A673 (cell line): ENCODE results near the gene PLAC9. TPM values are rescaled to one million over a fixed set of nuclear protein-coding genes. Genes with fewer than 3 reads are reported as not detected.

Experiments
- BruUV-seq: library from RNA; stranded (reverse); fragments of 400-500 nt; replicated peaks from 2 replicates; lab custom pipeline; 2021; lab: Mats Ljungman, UMichigan
- CTCF ChIA-PET: fragments of 300-600 bp; sonication (Branson Sonifier 250); formaldehyde crosslinking; loops from one replicate; lab custom pipeline; 2022; ENCODE audit warnings: antibody characterized with exemption; lab: Charles Lee
- POLR2A ChIA-PET: fragments of 300-600 bp; sonication (Branson Sonifier 250); formaldehyde crosslinking; loops from one replicate; lab custom pipeline; 2022; ENCODE audit warnings: antibody characterized with exemption; ENCODE audit not compliant: low non-redundant PET; lab: Charles Lee
- DNase-seq: peaks from one replicate; pipeline ENCODE4 v3.0.0-alpha.2; 2015; ENCODE audit warnings: low spot score
- H3K27ac ChIP-seq: fragments of 200-600 bp; sonication (generic); 2 replicates; pipeline ENCODE4 v1.5.1; 2016; ENCODE audit warnings: mixed run types, low read depth, mild to moderate bottlenecking, mixed read lengths, antibody characterized with exemption, low read length; ENCODE audit not compliant: poor library complexity, severe bottlenecking
- H3K27me3 ChIP-seq: fragments of 200-600 bp; sonication (generic); replicated peaks from 2 replicates; pipeline ENCODE4 v1.6.1; 2017; ENCODE audit warnings: mixed run types, low read depth, mild to moderate bottlenecking, mixed read lengths, antibody characterized with exemption, low read length; ENCODE audit not compliant: insufficient read depth, poor library complexity
- H3K36me3 ChIP-seq: fragments of 200-600 bp; sonication (generic); 2 replicates; pipeline ENCODE4 v1.6.1; 2016; ENCODE audit warnings: mixed run types, mild to moderate bottlenecking, mixed read lengths, antibody characterized with exemption, low read length; ENCODE audit not compliant: insufficient read depth, poor library complexity, severe bottlenecking
- H3K4me1 ChIP-seq: fragments of 200-600 bp; sonication (generic); 2 replicates; pipeline ENCODE4 v1.6.1; 2017; ENCODE audit warnings: mixed run types, mild to moderate bottlenecking, mixed read lengths, antibody characterized with exemption, low read length; ENCODE audit not compliant: insufficient read depth, poor library complexity, severe bottlenecking
- H3K4me3 ChIP-seq: fragments of 200-600 bp; sonication (generic); 2 replicates; pipeline ENCODE4 v1.5.1; 2016; ENCODE audit warnings: low read depth, mixed run types, mild to moderate bottlenecking, mixed read lengths, low read length; ENCODE audit not compliant: poor library complexity, severe bottlenecking
- H3K9me3 ChIP-seq: fragments of 200-600 bp; sonication (generic); 2 replicates; pipeline ENCODE4 v1.6.1; 2016; ENCODE audit warnings: mixed run types, low read depth, mild to moderate bottlenecking, mixed read lengths, antibody characterized with exemption, low read length; ENCODE audit not compliant: poor library complexity, severe bottlenecking
- CTCF ChIP-seq: fragments of 300-800, 200-600 bp; sonication (generic); conservative IDR thresholded peaks from 2 replicates; pipeline ENCODE4 v1.5.1; 2017; ENCODE audit warnings: low read depth, mild to moderate bottlenecking, antibody characterized with exemption, low read length, moderate library complexity, mixed read lengths
- EZH2 ChIP-seq: fragments of 200-600 bp; sonication (generic); IDR thresholded peaks from 2 replicates; pipeline ENCODE4 v1.6.1; 2017; ENCODE audit warnings: borderline replicate concordance, low read depth, mild to moderate bottlenecking, mixed read lengths, antibody characterized with exemption, low read length; ENCODE audit not compliant: poor library complexity, severe bottlenecking
- intact Hi-C: fragments of 100-400 bp; cut with micrococcal nuclease; formaldehyde crosslinking; loops from one replicate; pipeline ENCODE4 v1.10.0; 2022; ENCODE audit not compliant: unreplicated experiment
- total RNA-seq: library from RNA; stranded (reverse); gene quantifications from 2 replicates; pipeline ENCODE4 v1.2.3, GENCODE V29; 2021

The PLAC9 gene
- total RNA-seq, 1 experiment from 2014 or later, result not detected

- CTCF ChIA-PET, result no interaction called here
- POLR2A ChIA-PET, result no interaction called here
- DNase-seq, result no peak
Measured at GRCh38 chr10:80139265-80139664, 6.7 kb downstream of the PLAC9 start.

GRCh38 chr10:80140251-80140650 is 7.7 kb downstream of the PLAC9 start:
- Histone ChIP-seq H3K36me3 (no peaks in the 10 kb centered on the region), H3K4me3 (no peak overlapping the region), H3K9me3 (no peaks in the 10 kb centered on the region), H3K4me1 (peaks cover 8% of the 10 kb centered on the region), H3K27me3 (no peaks in the 10 kb centered on the region), H3K27ac (no peak overlapping the region)
- intact Hi-C loops, result no loop called here
- BruUV-seq, result no TSS peak
- CTCF ChIA-PET, result no interaction called here
- POLR2A ChIA-PET, result no interaction called here
- DNase-seq, result no peak
- no peak for TF ChIP-seq CTCF
- TF ChIP-seq EZH2, result no peak

More at GRCh38 chr10:80139265-80139664, 6.7 kb downstream of the PLAC9 start:
- Histone ChIP-seq H3K4me1 (peaks cover 4% of the 10 kb centered on the region), H3K4me3 (no peak overlapping the region), H3K36me3 (no peaks in the 10 kb centered on the region), H3K27ac (no peak overlapping the region), H3K9me3 (no peaks in the 10 kb centered on the region), H3K27me3 (no peaks in the 10 kb centered on the region)
- intact Hi-C loops, result no loop called here
- no TSS peak for BruUV-seq
- TF ChIP-seq EZH2, result no peak
- no peak for TF ChIP-seq CTCF

- no peaks in the 10 kb centered on the region for H3K9me3 ChIP-seq
- no peak overlapping the region for H3K4me3 ChIP-seq
- POLR2A ChIA-PET, result no interaction called here
- CTCF ChIA-PET, result interaction anchor here (0.6 to 0.7 kb wide), 2 partner anchors 40 to 128 kb away, joined by 3 to 4 read pairs; no protein-coding TSS in a partner anchor
- peaks cover 8% of the 10 kb centered on the region for H3K4me1 ChIP-seq
- TF ChIP-seq CTCF, result no peak
- no peak overlapping the region for H3K27ac ChIP-seq
- intact Hi-C loops, result no loop called here
- H3K36me3 ChIP-seq, result no peaks in the 10 kb centered on the region
- no peak for DNase-seq
- BruUV-seq, result no TSS peak
- H3K27me3 ChIP-seq, result no peaks in the 10 kb centered on the region
Measured at GRCh38 chr10:80141696-80142460, 9.3 kb downstream of the PLAC9 start.
